Stimulated activated CD8-positive, alpha-beta memory T cell treated with anti-CD3 and anti-CD28 coated beads, Interleukin-4, amount 100 ng/mL, for 24 hours (primary cell): ENCODE results near the gene PILRB.

Experiments used
- DNase-seq: peaks from one replicate; pipeline ENCODE4 v3.0.0-alpha.2; 2020; ENCODE audit warnings: low read depth

PILRB gene

DNA sequence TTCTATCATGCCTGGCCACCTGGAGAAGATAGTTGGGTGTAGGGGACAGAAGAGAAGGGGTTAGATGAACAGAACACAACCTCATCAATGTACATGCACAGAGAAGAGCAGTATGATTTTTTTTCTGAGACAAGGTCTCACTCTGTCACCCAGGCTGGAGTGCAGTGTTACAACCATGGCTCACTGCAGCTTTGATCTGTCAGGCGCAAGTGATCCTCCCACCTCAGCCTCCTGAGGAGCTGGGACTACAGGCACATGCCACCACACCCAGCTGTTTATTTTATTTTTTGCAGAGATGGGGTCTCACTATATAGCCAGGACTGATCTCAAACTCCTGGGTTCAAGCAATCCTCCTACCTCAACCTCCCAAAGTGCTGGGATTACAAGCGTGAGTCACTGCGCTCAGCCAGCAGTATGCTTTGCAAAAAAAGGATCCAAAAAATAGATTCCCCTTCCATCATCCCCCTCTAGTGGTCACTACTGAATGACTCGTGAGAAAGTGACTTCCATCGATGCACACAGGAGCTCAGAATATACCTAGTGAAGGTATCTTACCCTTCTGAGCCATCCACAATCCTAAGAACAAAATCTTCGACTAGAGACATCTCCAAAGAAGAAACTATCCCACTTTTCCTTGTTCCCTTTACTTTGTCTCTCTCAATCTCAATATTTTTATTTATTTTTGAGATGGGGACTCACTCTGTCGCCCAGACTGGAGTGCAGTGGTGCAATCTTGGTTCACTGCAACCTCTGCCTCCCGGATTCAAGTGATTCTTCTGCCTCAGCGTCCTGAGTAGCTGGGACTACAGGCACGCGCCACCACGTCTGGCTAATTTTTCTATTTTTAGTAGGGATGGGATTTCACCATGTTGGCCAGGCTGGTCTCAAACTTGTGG, 49.6 kb downstream of the PILRB start:
- no peak for DNase-seq

DNA sequence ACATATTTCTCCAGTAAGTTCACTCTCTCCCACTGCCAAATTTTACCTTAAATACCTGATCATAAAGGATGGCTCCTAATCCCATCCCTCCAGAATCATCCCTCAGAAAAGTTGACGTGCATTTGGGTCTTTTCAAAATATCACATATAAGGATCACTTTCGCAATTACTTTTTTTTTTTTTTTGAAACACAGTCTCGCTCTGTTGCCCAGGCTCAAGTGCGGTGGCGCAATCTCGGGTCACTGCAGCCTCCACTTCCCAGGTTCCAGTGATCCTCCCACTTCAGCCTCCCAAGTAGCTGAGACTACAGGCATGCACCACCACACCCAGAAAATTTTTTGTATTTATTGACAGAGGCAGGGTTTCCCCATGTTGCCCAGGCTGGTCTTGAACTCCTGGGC, 53.2 kb downstream of the PILRB start:
- no peak for DNase-seq

DNA sequence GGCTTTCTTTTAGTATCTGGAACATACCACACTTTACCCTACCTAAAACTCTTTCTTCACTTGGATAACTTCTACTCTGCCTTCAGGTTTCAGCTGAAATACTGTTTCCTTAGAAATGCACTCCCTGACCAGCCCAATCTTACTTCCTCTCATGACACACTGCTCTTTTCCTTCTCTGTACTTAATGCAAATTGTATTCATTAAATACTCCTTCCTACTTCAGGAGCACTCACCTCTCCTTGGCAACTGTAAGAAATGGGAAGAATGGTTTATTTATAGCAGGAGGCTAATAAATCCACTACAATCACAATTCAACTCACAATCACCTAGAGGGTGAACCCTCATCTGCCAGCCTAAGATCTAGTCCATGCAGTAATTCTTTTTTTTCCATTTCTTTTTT, 55.4 kb downstream of the PILRB start:
- DNase-seq = no peak

DNA sequence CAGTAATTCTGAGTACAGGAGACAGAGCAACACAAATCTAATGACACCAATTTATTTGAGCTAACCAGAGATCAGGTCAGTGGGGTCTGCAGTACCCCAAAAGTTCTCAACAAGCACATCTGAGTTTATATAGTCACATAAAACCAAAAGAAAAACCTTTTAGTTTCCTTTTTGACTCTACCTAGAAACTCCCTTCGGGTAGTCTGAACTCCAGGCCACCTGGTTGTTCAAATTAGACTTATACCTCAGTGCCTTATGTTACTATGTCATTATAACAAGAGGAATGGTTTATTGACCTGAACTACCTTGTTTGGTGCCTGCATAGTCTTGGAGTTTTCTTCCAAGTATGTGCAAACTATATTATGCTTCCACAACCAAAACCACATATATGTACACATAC, 56.0 kb downstream of the PILRB start:
- no peak for DNase-seq

DNA sequence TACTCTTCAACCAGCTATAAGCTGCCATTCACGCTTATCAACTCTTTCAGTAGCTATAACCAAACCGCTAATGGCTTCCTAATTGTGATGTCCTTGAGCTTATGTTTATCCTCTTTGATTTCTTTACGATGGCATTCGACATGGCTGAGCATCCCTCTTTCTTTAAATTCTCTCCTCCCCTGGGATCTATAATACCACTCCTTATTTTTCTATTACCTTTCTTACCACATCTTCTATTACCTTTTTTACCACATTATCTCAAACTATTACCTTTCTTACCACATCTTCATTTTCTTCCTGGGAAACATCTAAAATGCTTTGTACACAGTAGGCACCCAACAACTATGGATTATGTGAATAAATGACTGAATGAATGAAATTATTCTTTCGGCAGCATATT, 57.5 kb downstream of the PILRB start:
- DNase-seq = no peak
